SH-SY5Y (cell line): ENCODE measurements around the gene ADIPOQ.

Source experiments
- GATA2 ChIP-seq: IDR thresholded peaks from 2 replicates; pipeline ENCODE4 v1.6.1; 2011; ENCODE audit warnings: mild to moderate bottlenecking, low read depth, low read length
- GATA3 ChIP-seq: IDR thresholded peaks from 2 replicates; pipeline ENCODE4 v1.6.1; 2011; ENCODE audit warnings: low read depth, mild to moderate bottlenecking, low read length, moderate library complexity

DNA sequence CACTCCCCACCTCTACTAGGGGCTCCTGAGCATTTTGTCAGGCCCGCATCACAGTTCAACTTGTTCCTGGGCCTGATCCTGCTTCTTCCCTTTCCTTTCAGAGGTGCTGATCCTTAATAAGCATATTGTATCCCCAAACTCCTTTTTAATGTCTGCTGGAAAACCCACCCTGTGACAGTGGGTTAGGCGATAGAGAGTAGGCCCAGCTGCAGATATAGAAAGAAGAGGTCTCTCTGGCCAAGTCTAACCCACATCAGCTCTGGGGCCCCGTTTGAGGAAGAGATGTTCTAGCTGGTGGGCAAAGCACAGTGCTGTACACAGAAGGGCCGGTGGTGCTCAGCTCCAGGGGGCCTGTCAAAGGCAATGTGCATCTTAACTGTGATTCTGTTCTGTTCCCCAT, 53.5 kb downstream of the ADIPOQ start:
- no peak for TF ChIP-seq GATA2
- TF ChIP-seq GATA3 = no peak
